Colonic mucosa (tissue), 4 donors: ENCODE results near the gene PALD1. TPM values are rescaled to one million over a fixed set of nuclear protein-coding genes. Genes with fewer than 3 reads are reported as not detected.

Experiments used
- DNase-seq: peaks from one replicate; pipeline ENCODE4 v3.0.0-alpha.2; 2020
- H3K27ac ChIP-seq: fragments of 200-600 bp; one replicate; pipeline ENCODE4 v1.8.0; 2021
- H3K27me3 ChIP-seq: fragments of 200-600 bp; one replicate; pipeline ENCODE4 v1.8.0; 2021
- H3K36me3 ChIP-seq: fragments of 200-600 bp; one replicate; pipeline ENCODE4 v1.8.0; 2021
- H3K4me1 ChIP-seq: fragments of 200-600 bp; one replicate; pipeline ENCODE4 v1.8.0; 2021; ENCODE audit warnings: mild to moderate bottlenecking
- H3K4me3 ChIP-seq: fragments of 200-600 bp; one replicate; pipeline ENCODE4 v1.8.0; 2021
- H3K9ac ChIP-seq, 2 donors: one replicate each; pipeline ENCODE4 v1.7.0; 2013; ENCODE audit warnings: control low read depth in 2 of 2, low read depth in 2 of 2, low read length in 2 of 2
- H3K9me3 ChIP-seq: fragments of 200-600 bp; one replicate; pipeline ENCODE4 v1.8.0; 2021
- intact Hi-C: fragments of 100-400 bp; cut with DNase I; formaldehyde crosslinking; loops from one replicate; pipeline ENCODE4 v1.14.1; 2022
- total RNA-seq, 2 donors: library from RNA; stranded (reverse); fragmentation: NEBNext Ultra II Directional in 1 of 2; extraction: Animal tissue kit (Norgen Biotek cat#: 25700) in 1 of 2; gene quantifications; one replicate each; pipeline ENCODE4 v1.2.1, GENCODE V29; 2021
- TF ChIP-seq, protein P1 (sequence below): fragments of 200-600 bp; IDR thresholded peaks from one replicate; pipeline ENCODE4 v1.8.0; 2022; ENCODE audit warnings: antibody characterized with exemption, mild to moderate bottlenecking
- donor health status: healthy.
- donor health status: DM: no; HTN: no; CAD: no.
- donor health status: DM: no; HTN: no; CAD: no.

The PALD1 gene
- total RNA-seq, 2 donors from 2014 or later = 1.3 to 2.5 TPM

GRCh38 chr10:70494536-70494935 is 16.0 kb downstream of the PALD1 start:
- Histone ChIP-seq H3K9me3 (no peaks in the 10 kb centered on the region), H3K4me3 (no peak overlapping the region), H3K36me3 (no peaks in the 10 kb centered on the region), H3K27me3 (no peaks in the 10 kb centered on the region), H3K4me1 (no peaks in the 10 kb centered on the region), H3K9ac (no peak overlapping the region), H3K27ac (no peak overlapping the region)
- DNase-seq = no peak
- TF ChIP-seq, protein P1, sequence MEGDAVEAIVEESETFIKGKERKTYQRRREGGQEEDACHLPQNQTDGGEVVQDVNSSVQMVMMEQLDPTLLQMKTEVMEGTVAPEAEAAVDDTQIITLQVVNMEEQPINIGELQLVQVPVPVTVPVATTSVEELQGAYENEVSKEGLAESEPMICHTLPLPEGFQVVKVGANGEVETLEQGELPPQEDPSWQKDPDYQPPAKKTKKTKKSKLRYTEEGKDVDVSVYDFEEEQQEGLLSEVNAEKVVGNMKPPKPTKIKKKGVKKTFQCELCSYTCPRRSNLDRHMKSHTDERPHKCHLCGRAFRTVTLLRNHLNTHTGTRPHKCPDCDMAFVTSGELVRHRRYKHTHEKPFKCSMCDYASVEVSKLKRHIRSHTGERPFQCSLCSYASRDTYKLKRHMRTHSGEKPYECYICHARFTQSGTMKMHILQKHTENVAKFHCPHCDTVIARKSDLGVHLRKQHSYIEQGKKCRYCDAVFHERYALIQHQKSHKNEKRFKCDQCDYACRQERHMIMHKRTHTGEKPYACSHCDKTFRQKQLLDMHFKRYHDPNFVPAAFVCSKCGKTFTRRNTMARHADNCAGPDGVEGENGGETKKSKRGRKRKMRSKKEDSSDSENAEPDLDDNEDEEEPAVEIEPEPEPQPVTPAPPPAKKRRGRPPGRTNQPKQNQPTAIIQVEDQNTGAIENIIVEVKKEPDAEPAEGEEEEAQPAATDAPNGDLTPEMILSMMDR = no peak
- intact Hi-C loops = no loop called here

- Histone ChIP-seq H3K9ac (no peak overlapping the region), H3K36me3 (no peaks in the 10 kb centered on the region), H3K27me3 (no peaks in the 10 kb centered on the region), H3K27ac (no peak overlapping the region), H3K4me3 (no peak overlapping the region), H3K4me1 (no peaks in the 10 kb centered on the region), H3K9me3 (no peaks in the 10 kb centered on the region)
- TF ChIP-seq, protein P1 = no peak
- no peak for DNase-seq
- intact Hi-C loops = no loop called here
Measured at GRCh38 chr10:70494966-70495365, 16.4 kb downstream of the PALD1 start.

- Histone ChIP-seq H3K4me1 (no peaks in the 10 kb centered on the region), H3K9ac (no peak overlapping the region), H3K9me3 (no peaks in the 10 kb centered on the region), H3K27ac (no peak overlapping the region), H3K36me3 (no peaks in the 10 kb centered on the region), H3K4me3 (no peak overlapping the region), H3K27me3 (no peaks in the 10 kb centered on the region)
- intact Hi-C loops = no loop called here
- TF ChIP-seq, protein P1 = no peak
- no peak for DNase-seq
Measured at GRCh38 chr10:70495691-70496261, 17.2 kb downstream of the PALD1 start.

DNA sequence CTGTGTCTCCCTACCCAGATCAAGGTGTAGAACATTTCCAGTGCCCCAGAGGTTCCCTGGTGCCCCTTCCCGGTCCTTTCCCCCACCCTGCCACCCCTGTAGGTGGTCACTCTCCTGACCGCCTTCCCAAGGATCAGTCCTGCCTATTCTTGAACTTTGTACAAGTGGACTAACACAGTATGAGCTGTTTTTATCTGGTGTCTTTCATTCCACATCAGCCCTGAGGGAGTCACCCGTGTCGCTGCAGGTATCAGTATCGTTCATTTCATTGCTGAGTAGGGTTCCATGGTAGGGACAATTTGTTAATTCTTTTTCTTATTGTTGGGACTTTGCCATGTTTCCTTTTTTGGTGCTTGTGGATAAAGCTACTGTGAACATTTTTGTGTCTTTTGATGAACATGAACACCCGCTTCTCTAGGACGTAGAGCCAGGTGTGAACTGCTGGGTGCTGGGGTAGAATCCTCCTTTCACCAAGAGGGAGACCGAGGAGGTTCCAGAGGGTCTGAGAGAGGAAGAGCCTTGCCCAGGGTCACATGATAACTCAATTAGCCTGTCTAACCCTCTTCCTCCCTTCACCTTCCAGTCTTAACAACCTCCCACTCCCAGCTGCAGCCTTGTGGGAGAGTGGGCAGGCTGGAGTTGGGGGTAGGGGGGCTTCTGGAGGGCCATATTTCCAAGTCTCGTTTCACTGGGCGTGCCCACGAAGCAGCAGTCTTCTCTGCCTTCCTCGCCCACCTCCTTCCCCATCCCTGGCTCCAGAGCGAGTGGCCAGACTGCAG is 18.0 kb downstream of the PALD1 start:
- H3K27ac ChIP-seq = no peak overlapping the region
- DNase-seq = no peak

DNA sequence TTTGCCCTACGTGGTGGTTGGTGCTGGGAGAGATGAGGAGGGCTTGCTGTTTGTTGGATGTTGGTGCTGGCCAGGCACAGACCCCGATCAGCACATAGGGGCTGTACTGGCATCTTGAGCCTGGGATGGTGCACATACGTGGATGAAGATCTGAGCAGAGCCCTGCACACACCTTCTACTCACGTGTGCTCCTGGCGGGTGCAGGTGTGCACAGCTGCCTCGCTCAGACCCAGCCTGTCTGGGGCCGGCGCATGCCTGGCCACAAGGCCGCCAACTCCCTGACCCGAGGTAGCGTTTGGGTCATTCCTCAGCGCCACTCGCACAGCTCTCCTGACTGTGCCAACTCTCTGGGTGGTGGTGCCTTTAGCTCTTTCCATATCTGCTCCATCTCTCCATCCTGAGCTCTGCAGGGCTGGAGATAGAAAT is 18.6 kb downstream of the PALD1 start:
- no peaks in the 10 kb centered on the region for H3K4me1 ChIP-seq
- TF ChIP-seq, protein P1 = no peak
- no peak for DNase-seq

More for the DNA sequence above, 18.0 kb downstream of the PALD1 start:
- H3K36me3 ChIP-seq = no peaks in the 10 kb centered on the region
- H3K4me1 ChIP-seq = no peaks in the 10 kb centered on the region
- no peaks in the 10 kb centered on the region for H3K27me3 ChIP-seq
- no peak overlapping the region for H3K4me3 ChIP-seq
- no peak overlapping the region for H3K9ac ChIP-seq
- TF ChIP-seq, protein P1 = no peak
- intact Hi-C loops = no loop called here
- no peaks in the 10 kb centered on the region for H3K9me3 ChIP-seq

More for the DNA sequence above, 18.6 kb downstream of the PALD1 start:
- no peak overlapping the region for H3K4me3 ChIP-seq
- H3K9me3 ChIP-seq = no peaks in the 10 kb centered on the region
- no peaks in the 10 kb centered on the region for H3K27me3 ChIP-seq
- no peak overlapping the region for H3K9ac ChIP-seq
- intact Hi-C loops = no loop called here
- H3K36me3 ChIP-seq = no peaks in the 10 kb centered on the region
- no peak overlapping the region for H3K27ac ChIP-seq
